Vagina (tissue), 2 donors: Measurements from ENCODE around the gene NAPSA. TPM values are rescaled to one million over a fixed set of nuclear protein-coding genes. Genes with fewer than 3 reads are reported as not detected.

Experiments used
- DNase-seq, 2 donors: peaks; one replicate each; pipeline ENCODE4 v3.0.0-alpha.2; 2017; ENCODE audit errors: extremely low spot score in 2 of 2
- H3K27ac ChIP-seq: fragments of 200-600 bp; sonication (generic); one replicate; pipeline ENCODE4 v1.5.1; 2019
- H3K27me3 ChIP-seq: fragments of 200-600 bp; sonication (generic); one replicate; pipeline ENCODE4 v1.5.1; 2019
- H3K36me3 ChIP-seq, 2 donors: fragments of 200-600 bp; sonication (generic); one replicate each; pipeline ENCODE4 v1.5.1; 2017 to 2019
- H3K4me1 ChIP-seq: fragments of 200-600 bp; sonication (generic); one replicate; pipeline ENCODE4 v1.5.1; 2019
- H3K4me3 ChIP-seq, 2 donors: fragments of 200-600 bp; sonication (generic); 1 replicate in 1 of 2; 2 replicates in 1 of 2; pipeline ENCODE4 v1.5.1; 2016 to 2019
- H3K9me3 ChIP-seq: fragments of 200-600 bp; sonication (generic); one replicate; pipeline ENCODE4 v1.5.1; 2019
- CTCF ChIP-seq, 3 experiments: fragments of 450-650 bp in 2 of 3; fragments of 200-600 bp in 1 of 3; sonication (generic) in 1 of 3; IDR thresholded peaks; one replicate each; pipeline ENCODE4 v1.5.1; 2017 to 2019; ENCODE audit warnings: antibody characterized with exemption in 3 of 3, mild to moderate bottlenecking in 2 of 3, moderate library complexity in 2 of 3
- POLR2A ChIP-seq, 2 donors: fragments of 450-650 bp; IDR thresholded peaks; one replicate each; pipeline ENCODE4 v1.6.1; 2017; ENCODE audit warnings: antibody characterized with exemption in 2 of 2, mild to moderate bottlenecking in 2 of 2, moderate library complexity in 2 of 2
- POLR2AphosphoS5 ChIP-seq, 2 donors: sonication (generic); formaldehyde crosslinking; IDR thresholded peaks; one replicate each; pipeline ENCODE4 v1.9.0; 2017; ENCODE audit warnings: antibody characterized with exemption in 2 of 2, mild to moderate bottlenecking in 2 of 2, low read depth in 1 of 2; ENCODE audit not compliant: insufficient read depth in 1 of 2
- intact Hi-C: fragments of 100-400 bp; cut with DNase I; formaldehyde crosslinking; loops from one replicate; pipeline ENCODE4 v1.15.1; 2023
- total RNA-seq: library from RNA; depleted of rRNA; stranded (reverse); fragments of >200 nt; gene quantifications from one replicate; pipeline ENCODE4 v1.2.3, GENCODE V29; 2016

The NAPSA gene
- total RNA-seq, 1 donor from 2014 or later, result 0.74 TPM

DNA sequence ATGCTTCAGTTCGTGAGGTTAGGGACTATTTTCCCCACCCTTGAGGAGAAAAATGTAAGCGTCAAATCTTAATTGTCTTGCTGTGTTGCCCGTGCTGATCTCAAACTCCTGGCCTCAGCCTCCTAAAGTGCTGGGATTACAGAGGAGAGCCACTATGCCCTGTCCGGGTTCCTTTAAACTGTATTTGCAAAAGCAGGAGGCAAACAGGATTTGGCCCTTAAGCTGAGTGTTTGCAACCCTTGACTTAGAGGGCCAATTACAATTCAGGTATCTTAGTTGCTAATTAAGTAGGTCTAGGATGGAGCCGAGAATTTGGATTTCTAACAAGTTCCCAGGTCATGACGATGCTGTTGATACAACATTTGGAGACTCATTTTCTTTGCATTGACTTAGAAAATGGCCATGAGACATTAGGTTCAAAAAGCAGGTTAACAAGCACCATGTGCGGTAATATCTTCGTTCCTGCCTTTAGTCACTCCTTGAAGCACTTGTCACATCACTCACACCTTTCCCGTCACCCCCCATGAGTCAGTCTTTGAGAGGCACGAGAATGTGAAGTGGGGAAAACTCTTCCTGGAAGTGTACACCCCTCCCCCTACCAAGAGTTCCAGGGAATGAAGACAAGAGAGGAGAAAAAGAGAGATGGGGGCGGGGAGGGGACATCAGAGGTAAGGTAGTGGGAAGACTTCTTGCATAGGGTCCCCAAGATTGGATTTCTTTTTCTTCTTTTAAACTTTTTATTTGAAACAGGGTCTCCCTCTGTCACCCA lies 2.6 kb downstream of the NAPSA start:
- intact Hi-C loops, result no loop called here
- DNase-seq, result no peak
- no peak overlapping the region for H3K27ac ChIP-seq

DNA sequence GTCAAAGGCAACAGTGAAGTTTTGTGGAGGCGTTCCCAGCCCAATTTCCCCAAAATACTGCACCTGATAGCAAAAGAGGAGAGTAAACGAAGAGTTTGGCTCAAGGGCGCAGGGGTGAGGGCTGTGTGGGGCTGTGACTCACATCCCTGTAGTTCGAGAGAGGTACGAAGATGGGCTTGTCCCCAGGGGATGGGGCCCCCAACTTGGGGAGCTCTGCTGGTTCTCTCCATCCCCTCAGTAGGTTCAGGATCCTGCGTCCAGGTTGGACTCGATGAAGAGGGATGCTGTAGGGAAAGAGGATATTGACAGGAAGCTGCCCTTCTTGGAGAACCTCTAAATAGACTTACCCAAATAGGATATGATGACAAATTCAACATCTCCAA lies 3.4 kb downstream of the NAPSA start:
- H3K27me3 ChIP-seq, result no peaks in the 10 kb centered on the region
- no peak overlapping the region for H3K4me3 ChIP-seq
- no peaks in the 10 kb centered on the region for H3K36me3 ChIP-seq
- intact Hi-C loops, result no loop called here
- H3K27ac ChIP-seq, result no peak overlapping the region
- no peak for DNase-seq
- TF ChIP-seq POLR2A (IDR thresholded peaks at IDR 0.05) (no peak), CTCF (IDR thresholded peaks at IDR 0.05) (no peak), POLR2AphosphoS5 (IDR thresholded peaks at IDR 0.05; ENCODE audit: insufficient read depth in 1 of 2, low read depth in 1 of 2) (no peak)
- no peaks in the 10 kb centered on the region for H3K9me3 ChIP-seq
- peaks cover 12% of the 10 kb centered on the region for H3K4me1 ChIP-seq

More for the DNA sequence above, 2.6 kb downstream of the NAPSA start:
- Histone ChIP-seq H3K27me3 (no peaks in the 10 kb centered on the region), H3K36me3 (no peaks in the 10 kb centered on the region), H3K4me3 (no peak overlapping the region), H3K9me3 (no peaks in the 10 kb centered on the region), H3K4me1 (peaks cover 4% of the 10 kb centered on the region)
- no peak for TF ChIP-seq POLR2A (IDR thresholded peaks at IDR 0.05)

DNA sequence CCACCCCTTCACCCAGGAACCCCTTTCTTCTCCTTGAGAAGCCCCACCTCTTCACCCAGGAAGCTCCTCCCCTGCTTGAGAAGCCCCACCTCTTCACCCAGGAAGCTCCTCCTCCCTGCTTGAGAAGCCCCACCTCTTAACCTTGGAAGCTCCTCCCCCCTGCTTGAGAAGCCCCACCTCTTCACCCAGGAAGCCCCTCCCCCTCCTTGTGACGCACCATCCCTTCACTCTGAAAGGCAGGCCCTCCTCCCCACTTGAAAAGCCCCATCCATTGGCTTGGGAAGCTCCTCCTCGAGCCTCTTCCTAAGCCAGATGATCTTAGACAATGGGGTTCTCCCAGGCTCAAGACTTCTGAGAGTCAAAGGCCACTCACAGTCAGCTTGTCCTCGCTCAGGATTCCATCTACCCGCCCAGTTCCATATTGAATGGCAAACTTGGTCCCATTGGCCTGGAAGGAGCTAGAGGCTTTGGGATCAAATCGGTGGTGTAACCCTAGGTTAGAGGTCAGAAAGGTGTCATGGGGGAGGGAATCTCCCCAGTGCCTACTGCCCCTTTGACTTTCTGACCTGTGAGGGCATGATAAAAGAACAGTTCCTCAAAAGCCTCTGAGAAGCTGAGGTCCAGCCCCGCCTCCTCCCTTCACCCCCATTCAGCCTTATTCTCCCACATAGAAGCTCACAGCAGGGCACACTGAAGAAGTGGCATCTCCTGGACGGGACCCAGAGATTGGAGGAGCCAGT lies 4.0 kb downstream of the NAPSA start:
- H3K4me1 ChIP-seq, result peaks cover 12% of the 10 kb centered on the region
- intact Hi-C loops, result no loop called here
- DNase-seq, result no peak

GRCh38 chr19:50359328-50359818 lies 6.1 kb downstream of the NAPSA start:
- intact Hi-C loops, result loop anchor here (5.0 kb wide), 1 partner anchor 423 kb away; no protein-coding TSS in a partner anchor
- Histone ChIP-seq H3K9me3 (no peaks in the 10 kb centered on the region), H3K27ac (no peak overlapping the region), H3K4me3 (peak overlapping the region in 1 of 2 donors; percentile 48), H3K4me1 (peaks cover 12% of the 10 kb centered on the region), H3K27me3 (no peaks in the 10 kb centered on the region), H3K36me3 (no peaks in the 10 kb centered on the region)
- DNase-seq, result no peak
- no peak for TF ChIP-seq POLR2AphosphoS5 (IDR thresholded peaks at IDR 0.05; ENCODE audit: insufficient read depth in 1 of 2, low read depth in 1 of 2)

More for the DNA sequence above, 4.0 kb downstream of the NAPSA start:
- Histone ChIP-seq H3K36me3 (no peaks in the 10 kb centered on the region), H3K4me3 (no peak overlapping the region), H3K27me3 (no peaks in the 10 kb centered on the region), H3K27ac (no peak overlapping the region), H3K9me3 (no peaks in the 10 kb centered on the region)
- TF ChIP-seq CTCF (IDR thresholded peaks at IDR 0.05) (no peak), POLR2AphosphoS5 (IDR thresholded peaks at IDR 0.05; ENCODE audit: insufficient read depth in 1 of 2, low read depth in 1 of 2) (no peak), POLR2A (IDR thresholded peaks at IDR 0.05) (no peak)

DNA sequence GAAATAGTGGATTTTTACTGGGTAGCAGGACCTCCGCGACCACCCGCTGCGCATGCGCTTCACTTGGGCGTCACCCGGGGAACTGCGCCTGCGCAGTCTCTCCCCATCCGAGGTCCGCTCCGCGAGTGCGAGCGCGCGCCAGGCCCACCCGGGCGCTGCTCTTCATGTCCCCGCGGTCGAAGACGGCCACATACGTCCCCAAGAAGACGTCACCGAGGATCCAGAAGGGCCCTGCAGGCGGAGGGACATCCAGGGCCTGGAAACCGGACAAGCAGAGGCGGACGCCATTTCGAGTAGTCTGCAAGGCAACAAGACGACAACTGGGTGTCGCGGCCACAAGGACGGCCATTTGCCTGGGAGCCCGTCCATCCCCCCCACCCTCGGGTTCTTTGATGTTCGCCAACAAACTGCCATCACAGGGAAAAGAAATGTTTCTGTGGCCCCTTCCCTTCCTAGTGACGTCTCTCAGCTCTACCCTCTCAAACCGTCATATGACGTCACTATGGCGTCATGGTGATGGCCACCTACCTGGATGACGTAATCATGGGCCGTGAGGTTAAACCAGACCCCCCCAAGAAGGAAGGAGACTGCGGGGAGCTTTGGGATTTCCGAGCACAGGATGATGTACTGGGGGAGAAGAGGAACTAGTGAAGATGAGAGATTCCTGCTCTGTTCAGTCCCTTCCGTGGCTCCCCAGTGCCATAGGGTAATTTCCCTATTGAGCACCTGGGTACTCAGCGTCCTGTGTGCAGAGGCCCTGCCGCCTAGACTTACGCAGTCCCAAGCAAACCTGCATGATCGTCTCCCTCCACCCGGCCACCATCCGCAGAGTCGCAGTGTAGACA lies 6.7 kb downstream of the NAPSA start:
- DNase-seq, result no peak

More for the DNA sequence above, 6.7 kb downstream of the NAPSA start:
- Histone ChIP-seq H3K27ac (peak overlapping the region; percentile 90), H3K27me3 (no peaks in the 10 kb centered on the region), H3K36me3 (no peaks in the 10 kb centered on the region), H3K4me1 (peaks cover 12% of the 10 kb centered on the region), H3K4me3 (peak overlapping the region; percentile 48 to 53), H3K9me3 (no peaks in the 10 kb centered on the region)
- intact Hi-C loops, result loop anchor here (5.0 kb wide), 1 partner anchor 424 kb away; no protein-coding TSS in a partner anchor
- no peak for TF ChIP-seq POLR2A (IDR thresholded peaks at IDR 0.05)
- peak in 1 of 2 donors; percentile 77 for TF ChIP-seq POLR2AphosphoS5 (IDR thresholded peaks at IDR 0.05; ENCODE audit: insufficient read depth in 1 of 2, low read depth in 1 of 2)
- TF ChIP-seq CTCF (IDR thresholded peaks at IDR 0.05), result no peak
